ENCODE results near the gene TMEM88. TPM values are rescaled to one million over a fixed set of nuclear protein-coding genes. Genes with fewer than 3 reads are reported as not detected.

Gene TMEM88
- total RNA-seq, 4 donors from 2014 or later = 1.5 to 3.8 (median 1.6) TPM; not detected in 1

DNA sequence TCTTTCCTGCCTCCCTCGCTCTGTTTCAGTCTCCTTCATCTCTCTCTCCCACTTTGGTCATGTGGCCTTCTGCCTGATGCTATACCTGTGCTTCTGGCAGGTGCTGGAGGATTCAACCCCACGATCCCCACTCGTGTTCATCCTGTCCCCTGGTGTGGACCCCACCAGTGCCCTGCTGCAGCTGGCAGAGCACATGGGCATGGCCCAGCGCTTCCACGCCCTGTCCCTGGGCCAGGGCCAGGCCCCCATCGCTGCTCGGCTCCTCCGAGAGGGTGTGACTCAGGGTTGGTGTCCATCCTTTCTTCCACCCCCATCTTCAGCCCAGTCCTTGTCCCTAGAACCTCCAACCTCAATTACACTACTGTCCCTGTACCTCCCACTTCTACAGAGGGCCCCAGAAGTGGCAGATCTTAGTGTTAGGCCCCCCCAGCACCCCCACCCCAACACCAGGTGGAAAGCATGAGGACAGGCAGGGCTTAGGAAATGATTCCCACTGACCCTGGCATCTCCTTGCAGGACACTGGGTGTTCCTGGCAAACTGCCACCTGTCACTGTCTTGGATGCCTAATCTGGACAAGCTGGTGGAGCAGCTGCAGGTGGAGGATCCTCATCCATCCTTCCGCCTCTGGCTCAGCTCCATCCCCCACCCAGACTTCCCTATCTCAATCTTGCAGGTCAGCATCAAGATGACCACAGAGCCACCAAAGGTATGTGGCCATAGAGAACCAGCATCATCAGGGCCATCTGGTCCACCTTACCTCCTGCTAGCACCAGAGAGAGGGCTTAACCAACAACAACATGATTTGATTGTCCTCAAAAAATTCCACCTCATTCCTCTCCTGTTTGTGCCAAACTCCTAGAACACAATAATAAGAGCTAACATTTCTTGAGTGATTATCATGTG lies 30.6 kb upstream of the TMEM88 start:
- no peaks in the 10 kb centered on the region for H3K27me3 ChIP-seq
- intact Hi-C loops (cut with DNase I) = no loop called here
- H3K9me3 ChIP-seq = no peaks in the 10 kb centered on the region
- H3K27ac ChIP-seq = no peak overlapping the region
- TF ChIP-seq POLR2A (IDR thresholded peaks at IDR 0.05) = no peak
- no peak for TF ChIP-seq CTCF (IDR thresholded peaks at IDR 0.05)
- no peaks in the 10 kb centered on the region for H3K36me3 ChIP-seq
- H3K4me1 ChIP-seq = peaks cover 0 to 18% (median 0%) of the 10 kb centered on the region in 3 donors
- 63 to 83% methylated on average over 9 of the region's 9 CpGs for WGBS, 2 donors
- H3K4me3 ChIP-seq = no peak overlapping the region
- no peak for DNase-seq

DNA sequence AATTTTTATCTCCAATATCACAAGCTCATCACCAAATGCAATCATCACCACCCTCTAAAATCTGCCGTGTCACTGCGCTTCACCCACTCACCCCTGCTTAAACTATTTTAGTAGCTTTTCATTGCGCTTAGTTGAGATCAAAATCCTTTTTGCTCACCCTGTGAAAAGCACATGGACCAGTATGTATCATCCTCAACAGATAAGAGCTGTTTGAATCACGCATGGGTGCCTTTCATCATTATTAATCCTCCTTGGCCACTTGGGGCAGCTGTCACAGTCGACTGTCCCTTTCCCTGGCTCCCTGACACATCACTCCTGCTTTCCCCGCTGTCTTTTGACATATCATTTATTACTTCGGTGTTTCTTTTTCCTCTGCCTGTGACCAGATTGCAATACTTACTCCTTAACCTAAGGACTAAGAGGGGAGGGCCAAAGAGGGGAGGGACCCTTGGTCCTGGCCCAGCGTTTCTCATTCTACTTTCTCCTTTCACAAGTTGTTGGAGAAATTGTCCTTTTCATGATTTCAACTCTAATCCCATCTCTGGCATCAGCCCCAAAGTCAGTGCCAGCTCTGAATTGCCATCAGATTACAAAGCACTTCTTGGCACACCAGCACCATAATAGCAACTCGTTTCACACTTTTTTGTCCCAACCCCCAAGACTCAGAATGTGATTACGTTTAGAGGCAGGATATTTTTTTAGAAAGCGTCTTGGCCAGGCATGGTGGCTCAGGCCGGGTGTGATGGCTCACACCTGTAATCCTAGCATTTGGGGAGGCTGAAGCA lies 29.5 kb upstream of the TMEM88 start:
- Histone ChIP-seq H3K4me3 (no peak overlapping the region), H3K27me3 (peaks cover 0 to 5% (median 0%) of the 10 kb centered on the region in 4 donors), H3K27ac (no peak overlapping the region), H3K9me3 (no peaks in the 10 kb centered on the region), H3K36me3 (no peaks in the 10 kb centered on the region), H3K4me1 (peaks cover 0 to 18% (median 0%) of the 10 kb centered on the region in 3 donors)
- 30 to 33% methylated on average over 10 to 12 of the region's 12 CpGs for WGBS, 2 donors
- TF ChIP-seq POLR2A (IDR thresholded peaks at IDR 0.05) (no peak), CTCF (IDR thresholded peaks at IDR 0.05) (peak in 1 of 6 experiments; percentile 17)
- no peak for DNase-seq
- intact Hi-C loops (cut with DNase I) = no loop called here

GRCh38 chr17:7830616-7831015 lies 24.2 kb upstream of the TMEM88 start:
- H3K27ac ChIP-seq = no peak overlapping the region
- peaks cover 4 to 32% (median 8%) of the 10 kb centered on the region in 3 donors for H3K4me1 ChIP-seq
- no peak overlapping the region for H3K4me3 ChIP-seq
- 88 to 90% methylated on average over 6 to 8 of the region's 8 CpGs for WGBS, 2 donors
- TF ChIP-seq CTCF (IDR thresholded peaks at IDR 0.05) (no peak), POLR2A (IDR thresholded peaks at IDR 0.05) (no peak)
- DNase-seq = no peak
- intact Hi-C loops (cut with DNase I) = no loop called here
- no peaks in the 10 kb centered on the region for H3K9me3 ChIP-seq
- H3K36me3 ChIP-seq = no peaks in the 10 kb centered on the region
- peaks cover 0 to 13% (median 0%) of the 10 kb centered on the region in 4 donors for H3K27me3 ChIP-seq

GRCh38 chr17:7831233-7831632 lies 23.6 kb upstream of the TMEM88 start:
- 70 to 77% methylated on average over 2 to 6 of the region's 7 CpGs for WGBS, 2 donors
- intact Hi-C loops (cut with DNase I) = no loop called here
- Histone ChIP-seq H3K27me3 (peaks cover 0 to 13% (median 0%) of the 10 kb centered on the region in 4 donors), H3K4me1 (peaks cover 4 to 31% (median 8%) of the 10 kb centered on the region in 3 donors), H3K27ac (no peak overlapping the region), H3K9me3 (no peaks in the 10 kb centered on the region), H3K36me3 (no peaks in the 10 kb centered on the region), H3K4me3 (no peak overlapping the region)
- DNase-seq = no peak
- TF ChIP-seq POLR2A (IDR thresholded peaks at IDR 0.05) (no peak), CTCF (IDR thresholded peaks at IDR 0.05) (no peak)

- peaks cover 0 to 13% (median 0%) of the 10 kb centered on the region in 4 donors for H3K27me3 ChIP-seq
- peaks cover 16 to 39% (median 17%) of the 10 kb centered on the region in 3 donors for H3K4me1 ChIP-seq
- TF ChIP-seq POLR2A (IDR thresholded peaks at IDR 0.05) (no peak), CTCF (IDR thresholded peaks at IDR 0.05) (no peak)
- no peak overlapping the region for H3K4me3 ChIP-seq
- 75 to 78% methylated on average over 9 to 10 of the region's 10 CpGs for WGBS, 2 donors
- no peaks in the 10 kb centered on the region for H3K9me3 ChIP-seq
- intact Hi-C loops (cut with DNase I) = no loop called here
- no peak for DNase-seq
- H3K27ac ChIP-seq = no peak overlapping the region
- no peaks in the 10 kb centered on the region for H3K36me3 ChIP-seq
Measured at GRCh38 chr17:7832431-7832830, 22.4 kb upstream of the TMEM88 start.

All from esophagus squamous epithelium (tissue), 5 donors.